ENCODE data around the gene PTGER3. TPM values are rescaled to one million over a fixed set of nuclear protein-coding genes. Genes with fewer than 3 reads are reported as not detected.

PTGER3 gene
- total RNA-seq, 2 donors from 2014 or later: 15.6 to 23.1 TPM

GRCh38 chr1:71054281-71054731, 6.7 kb upstream of the PTGER3 start:
- intact Hi-C loops (cut with DNase I): loop anchor here (5.0 to 10.0 kb wide), 2 partner anchors 367 to 370 kb away; no protein-coding TSS in a partner anchor
- peak; percentile 79 for DNase-seq (ENCODE audit: low spot score)

- no peak for DNase-seq (ENCODE audit: low spot score)
- intact Hi-C loops (cut with DNase I): loop anchor here (5.0 to 10.0 kb wide), 2 partner anchors 366 to 369 kb away; no protein-coding TSS in a partner anchor
Observed at GRCh38 chr1:71053758-71054157, 6.1 kb upstream of the PTGER3 start.

- intact Hi-C loops (cut with DNase I): loop anchor here (5.0 to 10.0 kb wide), 2 partner anchors 366 to 368 kb away; no protein-coding TSS in a partner anchor
- no peak for DNase-seq (ENCODE audit: low spot score)
Observed at GRCh38 chr1:71053146-71053545, 5.5 kb upstream of the PTGER3 start.

- intact Hi-C loops (cut with DNase I): loop anchor here (5.0 to 10.0 kb wide), 3 partner anchors 363 to 523 kb away; no protein-coding TSS in a partner anchor
Observed at GRCh38 chr1:71049951-71050598, 2.5 kb upstream of the PTGER3 start.

GRCh38 chr1:71046891-71047634, 553 bp downstream of the PTGER3 start:
- peak; percentile 79 for DNase-seq (ENCODE audit: low spot score)
- intact Hi-C loops (cut with DNase I): loop anchor here in 1 of 2 donors (5.0 kb wide), 1 partner anchor 520 kb away; no protein-coding TSS in a partner anchor

More at GRCh38 chr1:71049951-71050598, 2.5 kb upstream of the PTGER3 start:
- no peak for DNase-seq (ENCODE audit: low spot score)

- no peak for DNase-seq (ENCODE audit: low spot score)
- intact Hi-C loops (cut with DNase I): loop anchor here in 1 of 2 donors (5.0 kb wide), 1 partner anchor 518 kb away; no protein-coding TSS in a partner anchor
Observed at GRCh38 chr1:71045463-71046028, 2.1 kb downstream of the PTGER3 start.

- intact Hi-C loops (cut with DNase I): loop anchor here in 1 of 2 donors (5.0 kb wide), 1 partner anchor 518 kb away; no protein-coding TSS in a partner anchor
- DNase-seq (ENCODE audit: low spot score): no peak
Observed at GRCh38 chr1:71044833-71045232, 2.8 kb downstream of the PTGER3 start.

- DNase-seq (ENCODE audit: low spot score): no peak
- intact Hi-C loops (cut with DNase I): loop anchor here in 1 of 2 donors (2.0 kb wide), 1 partner anchor 44 kb away; no protein-coding TSS in a partner anchor
Observed at GRCh38 chr1:71043065-71043464, 4.6 kb downstream of the PTGER3 start.

GRCh38 chr1:71041806-71042205, 5.8 kb downstream of the PTGER3 start:
- DNase-seq (ENCODE audit: low spot score): no peak
- intact Hi-C loops (cut with DNase I): loop anchor here in 1 of 2 donors (2.0 kb wide), 1 partner anchor 43 kb away; no protein-coding TSS in a partner anchor

GRCh38 chr1:71039661-71040262, 7.9 kb downstream of the PTGER3 start:
- intact Hi-C loops (cut with DNase I): no loop called here
- no peak for DNase-seq (ENCODE audit: low spot score)

GRCh38 chr1:71038942-71039341, 8.7 kb downstream of the PTGER3 start:
- intact Hi-C loops (cut with DNase I): no loop called here
- no peak for DNase-seq (ENCODE audit: low spot score)

- intact Hi-C loops (cut with DNase I): no loop called here
- DNase-seq (ENCODE audit: low spot score): no peak
Observed at GRCh38 chr1:71037829-71038620, 9.6 kb downstream of the PTGER3 start.

GRCh38 chr1:71037066-71037465, 10.6 kb downstream of the PTGER3 start:
- intact Hi-C loops (cut with DNase I): no loop called here
- no peak for DNase-seq (ENCODE audit: low spot score)

GRCh38 chr1:71033136-71033535, 14.5 kb downstream of the PTGER3 start:
- intact Hi-C loops (cut with DNase I): no loop called here
- no peak for DNase-seq (ENCODE audit: low spot score)

GRCh38 chr1:71031426-71031825, 16.2 kb downstream of the PTGER3 start:
- intact Hi-C loops (cut with DNase I): no loop called here
- no peak for DNase-seq (ENCODE audit: low spot score)

GRCh38 chr1:71030026-71030425, 17.6 kb downstream of the PTGER3 start:
- no peak for DNase-seq (ENCODE audit: low spot score)
- intact Hi-C loops (cut with DNase I): no loop called here

- intact Hi-C loops (cut with DNase I): no loop called here
- DNase-seq (ENCODE audit: low spot score): no peak
Observed at GRCh38 chr1:71028981-71029380, 18.6 kb downstream of the PTGER3 start.

- intact Hi-C loops (cut with DNase I): no loop called here
- DNase-seq (ENCODE audit: low spot score): no peak
Observed at GRCh38 chr1:71027991-71028390, 19.6 kb downstream of the PTGER3 start.

GRCh38 chr1:71026093-71026492, 21.5 kb downstream of the PTGER3 start:
- DNase-seq (ENCODE audit: low spot score): no peak
- intact Hi-C loops (cut with DNase I): no loop called here
